Ovary (tissue), 3 donors: ENCODE measurements around the gene UBR4.

ENCODE experiments used
- EP300 ChIP-seq: sonication (generic); formaldehyde crosslinking; IDR thresholded peaks from one replicate; pipeline ENCODE4 v1.6.1; 2017; ENCODE audit warnings: antibody characterized with exemption
- POLR2A ChIP-seq: fragments of 450-650 bp; IDR thresholded peaks from one replicate; pipeline ENCODE4 v1.6.1; 2017; ENCODE audit warnings: antibody characterized with exemption, mild to moderate bottlenecking, moderate library complexity
- TF ChIP-seq, protein P1 (sequence below), 3 donors: fragments of 450-650 bp in 2 of 3; fragments of 200-600 bp in 1 of 3; IDR thresholded peaks; one replicate each; pipeline versions ENCODE4 v1.5.1 to v1.8.0; 2016 to 2022; ENCODE audit warnings: antibody characterized with exemption in 3 of 3, mild to moderate bottlenecking in 1 of 3
- donor health status: DM: no; HTN: no; CAD: no.

DNA sequence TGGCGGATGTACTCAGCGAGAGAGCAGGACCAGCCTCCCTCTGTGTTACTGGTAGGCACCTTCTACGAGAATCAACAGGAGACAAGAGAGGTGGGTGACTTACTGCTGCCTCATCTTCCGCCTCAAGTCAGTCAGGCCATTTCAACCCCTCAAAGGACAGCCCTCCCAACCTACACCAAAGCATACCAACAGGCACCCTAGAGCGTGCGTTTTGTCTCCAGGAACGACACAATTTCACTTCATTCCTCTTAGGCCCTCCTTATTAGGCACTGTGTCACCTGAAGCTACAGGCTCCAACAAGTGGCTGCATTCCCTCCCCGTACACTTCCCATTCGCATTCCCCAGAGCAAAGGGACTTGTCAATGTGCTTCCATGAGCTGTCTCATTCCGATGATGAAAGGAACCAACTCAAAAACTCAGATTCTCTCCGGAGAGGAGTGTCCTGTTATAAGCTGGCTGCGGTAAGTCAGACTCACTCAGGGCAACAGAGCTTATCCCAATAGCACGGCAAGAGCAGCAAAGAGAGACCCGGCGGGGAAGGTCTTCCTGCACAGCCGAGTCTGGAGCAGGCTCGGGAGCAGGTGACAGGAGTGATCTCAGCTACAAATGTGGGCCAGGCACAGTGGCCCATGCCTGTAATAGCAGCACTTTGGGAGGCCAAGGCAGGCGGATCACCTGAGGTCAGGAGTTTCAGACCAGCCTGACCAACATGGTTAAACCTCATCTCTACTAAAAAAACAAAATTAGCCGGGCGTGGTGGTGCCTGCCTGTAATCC is 133.0 kb downstream of the UBR4 start:
- TF ChIP-seq, protein P1, sequence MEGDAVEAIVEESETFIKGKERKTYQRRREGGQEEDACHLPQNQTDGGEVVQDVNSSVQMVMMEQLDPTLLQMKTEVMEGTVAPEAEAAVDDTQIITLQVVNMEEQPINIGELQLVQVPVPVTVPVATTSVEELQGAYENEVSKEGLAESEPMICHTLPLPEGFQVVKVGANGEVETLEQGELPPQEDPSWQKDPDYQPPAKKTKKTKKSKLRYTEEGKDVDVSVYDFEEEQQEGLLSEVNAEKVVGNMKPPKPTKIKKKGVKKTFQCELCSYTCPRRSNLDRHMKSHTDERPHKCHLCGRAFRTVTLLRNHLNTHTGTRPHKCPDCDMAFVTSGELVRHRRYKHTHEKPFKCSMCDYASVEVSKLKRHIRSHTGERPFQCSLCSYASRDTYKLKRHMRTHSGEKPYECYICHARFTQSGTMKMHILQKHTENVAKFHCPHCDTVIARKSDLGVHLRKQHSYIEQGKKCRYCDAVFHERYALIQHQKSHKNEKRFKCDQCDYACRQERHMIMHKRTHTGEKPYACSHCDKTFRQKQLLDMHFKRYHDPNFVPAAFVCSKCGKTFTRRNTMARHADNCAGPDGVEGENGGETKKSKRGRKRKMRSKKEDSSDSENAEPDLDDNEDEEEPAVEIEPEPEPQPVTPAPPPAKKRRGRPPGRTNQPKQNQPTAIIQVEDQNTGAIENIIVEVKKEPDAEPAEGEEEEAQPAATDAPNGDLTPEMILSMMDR (IDR thresholded peaks at IDR 0.05) = no peak
- TF ChIP-seq EP300 = no peak
- TF ChIP-seq POLR2A = no peak
